PC-3 (cell line): ENCODE data around the gene RAB6B.

Source experiments
- EZH2 ChIP-seq: fragments of 300-600 bp; sonication (generic); IDR thresholded peaks from one replicate; pipeline ENCODE4 v1.6.1; 2017; ENCODE audit warnings: antibody characterized with exemption, mild to moderate bottlenecking, low read length; ENCODE audit not compliant: unreplicated experiment
- EZH2phosphoT487 ChIP-seq: fragments of 300-600 bp; sonication (generic); IDR thresholded peaks from 2 replicates; pipeline ENCODE4 v1.6.1; 2018; ENCODE audit warnings: mild to moderate bottlenecking, antibody characterized with exemption, low read length, borderline replicate concordance
- TF ChIP-seq, protein P1 (sequence below): fragments of 300-600 bp; sonication (generic); conservative IDR thresholded peaks from 2 replicates; pipeline ENCODE4 v1.5.1; 2017; ENCODE audit warnings: antibody characterized with exemption, low read depth, mild to moderate bottlenecking, low read length

GRCh38 chr3:133934073-133934970 is 38.6 kb upstream of the RAB6B start:
- TF ChIP-seq, protein P1, sequence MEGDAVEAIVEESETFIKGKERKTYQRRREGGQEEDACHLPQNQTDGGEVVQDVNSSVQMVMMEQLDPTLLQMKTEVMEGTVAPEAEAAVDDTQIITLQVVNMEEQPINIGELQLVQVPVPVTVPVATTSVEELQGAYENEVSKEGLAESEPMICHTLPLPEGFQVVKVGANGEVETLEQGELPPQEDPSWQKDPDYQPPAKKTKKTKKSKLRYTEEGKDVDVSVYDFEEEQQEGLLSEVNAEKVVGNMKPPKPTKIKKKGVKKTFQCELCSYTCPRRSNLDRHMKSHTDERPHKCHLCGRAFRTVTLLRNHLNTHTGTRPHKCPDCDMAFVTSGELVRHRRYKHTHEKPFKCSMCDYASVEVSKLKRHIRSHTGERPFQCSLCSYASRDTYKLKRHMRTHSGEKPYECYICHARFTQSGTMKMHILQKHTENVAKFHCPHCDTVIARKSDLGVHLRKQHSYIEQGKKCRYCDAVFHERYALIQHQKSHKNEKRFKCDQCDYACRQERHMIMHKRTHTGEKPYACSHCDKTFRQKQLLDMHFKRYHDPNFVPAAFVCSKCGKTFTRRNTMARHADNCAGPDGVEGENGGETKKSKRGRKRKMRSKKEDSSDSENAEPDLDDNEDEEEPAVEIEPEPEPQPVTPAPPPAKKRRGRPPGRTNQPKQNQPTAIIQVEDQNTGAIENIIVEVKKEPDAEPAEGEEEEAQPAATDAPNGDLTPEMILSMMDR = no peak
- TF ChIP-seq EZH2phosphoT487 = no peak
- no peak for TF ChIP-seq EZH2
